ENCODE results near the gene L1CAM.

- no peak for TF ChIP-seq CTCF (conservative IDR thresholded peaks at IDR 0.05; ENCODE audit: low read depth, low read length)
- no peak for TF ChIP-seq EZH2 (IDR thresholded peaks at IDR 0.05; ENCODE audit: borderline replicate concordance, low read depth, low read length, poor library complexity, severe bottlenecking)
These were observed 23.3 kb upstream of the L1CAM start for GRCh38 chrX:153909024-153909979.

All from A673 (cell line).